ENCODE results near the gene OR2A14. TPM values are rescaled to one million over a fixed set of nuclear protein-coding genes. Genes with fewer than 3 reads are reported as not detected.
"Not testable (repeated sequence)": the region's sequence is repeated elsewhere in the genome, so short reads cannot be mapped to it uniquely, and the experiment has no call there.

Gene OR2A14
- total RNA-seq, 4 donors from 2014 or later = not detected

- DNase-seq (no peak), ATAC-seq (no peak)
- Histone ChIP-seq H3K27ac (no peak within 1 kb of the TSS), H3K4me3 (no peak within 1 kb of the TSS), H3K36me3 (no peaks in the 10 kb centered on the region), H3K4me1 (no peaks in the 10 kb centered on the region), H3K27me3 (no peaks in the 10 kb centered on the region), H3K9me3 (no peaks in the 10 kb centered on the region)
- in situ Hi-C loops (cut with MboI; ENCODE audit: low sequenced_read_pairs in 4 of 4) (no loop called here), intact Hi-C loops (cut with DNase I; ENCODE audit: low total_unique reads) (no loop called here)
- TF ChIP-seq POLR2A (IDR thresholded peaks at IDR 0.05) = no peak
- TF ChIP-seq CTCF (IDR thresholded peaks at IDR 0.05 in 4 of 5, conservative IDR thresholded peaks at IDR 0.05 in 1 of 5) = no peak
Observed at GRCh38 chr7:144109283-144109682, 13.7 kb upstream of the OR2A14 start, which contains the start of gene OR2A2. OR2A2 (plus strand) TSS chr7:144109583; CDS start chr7:144109583, 0 bp downstream.

GRCh38 chr7:144110272-144110671 is 12.7 kb upstream of the OR2A14 start:
- Histone ChIP-seq H3K27ac (no peak overlapping the region), H3K4me3 (no peak overlapping the region), H3K27me3 (no peaks in the 10 kb centered on the region), H3K36me3 (no peaks in the 10 kb centered on the region), H3K9me3 (no peaks in the 10 kb centered on the region), H3K4me1 (no peaks in the 10 kb centered on the region)
- TF ChIP-seq CTCF (IDR thresholded peaks at IDR 0.05 in 4 of 5, conservative IDR thresholded peaks at IDR 0.05 in 1 of 5) (no peak), POLR2A (IDR thresholded peaks at IDR 0.05) (no peak)
- intact Hi-C loops (cut with DNase I; ENCODE audit: low total_unique reads) = no loop called here
- ATAC-seq (no peak), DNase-seq (no peak)
- in situ Hi-C loops (cut with MboI; ENCODE audit: low sequenced_read_pairs in 4 of 4) = no loop called here

GRCh38 chr7:144113651-144114050 is 9.3 kb upstream of the OR2A14 start:
- Histone ChIP-seq H3K27me3 (no peaks in the 10 kb centered on the region), H3K4me1 (no peaks in the 10 kb centered on the region), H3K36me3 (no peaks in the 10 kb centered on the region), H3K4me3 (no peak overlapping the region), H3K9me3 (no peaks in the 10 kb centered on the region), H3K27ac (no peak overlapping the region)
- intact Hi-C loops (cut with DNase I; ENCODE audit: low total_unique reads) (no loop called here), in situ Hi-C loops (cut with MboI; ENCODE audit: low sequenced_read_pairs in 4 of 4) (no loop called here)
- TF ChIP-seq POLR2A (IDR thresholded peaks at IDR 0.05) = no peak
- TF ChIP-seq CTCF (IDR thresholded peaks at IDR 0.05 in 4 of 5, conservative IDR thresholded peaks at IDR 0.05 in 1 of 5) = no peak
- no peak for ATAC-seq
- no peak for DNase-seq

GRCh38 chr7:144118341-144118740 is 4.6 kb upstream of the OR2A14 start:
- ATAC-seq (no peak), DNase-seq (no peak)
- in situ Hi-C loops (cut with MboI; ENCODE audit: low sequenced_read_pairs in 4 of 4) = no loop called here
- H3K27ac ChIP-seq = no peak overlapping the region
- no peaks in the 10 kb centered on the region for H3K9me3 ChIP-seq
- H3K4me3 ChIP-seq = no peak overlapping the region
- no peaks in the 10 kb centered on the region for H3K36me3 ChIP-seq
- TF ChIP-seq CTCF (IDR thresholded peaks at IDR 0.05 in 4 of 5, conservative IDR thresholded peaks at IDR 0.05 in 1 of 5) (no peak), POLR2A (IDR thresholded peaks at IDR 0.05) (no peak)
- H3K4me1 ChIP-seq = no peaks in the 10 kb centered on the region
- intact Hi-C loops (cut with DNase I; ENCODE audit: low total_unique reads) = no loop called here
- H3K27me3 ChIP-seq = no peaks in the 10 kb centered on the region

GRCh38 chr7:144127714-144128334 is 4.8 kb downstream of the OR2A14 start:
- Histone ChIP-seq H3K27ac (no peak overlapping the region), H3K4me1 (no peaks in the 10 kb centered on the region), H3K9me3 (no peaks in the 10 kb centered on the region), H3K36me3 (no peaks in the 10 kb centered on the region), H3K27me3 (no peaks in the 10 kb centered on the region), H3K4me3 (no peak overlapping the region)
- intact Hi-C loops (cut with DNase I; ENCODE audit: low total_unique reads) = no loop called here
- DNase-seq (peak; percentile 32 to 69), ATAC-seq (peak; percentile 39 to 66)
- TF ChIP-seq POLR2A (IDR thresholded peaks at IDR 0.05) (no peak), CTCF (IDR thresholded peaks at IDR 0.05 in 4 of 5, conservative IDR thresholded peaks at IDR 0.05 in 1 of 5) (peak; percentile 57 to 79 (median 66))
- in situ Hi-C loops (cut with MboI; ENCODE audit: low sequenced_read_pairs in 4 of 4) = no loop called here

GRCh38 chr7:144129601-144130000 is 6.6 kb downstream of the OR2A14 start:
- H3K4me1 ChIP-seq; ATAC-seq; H3K36me3 ChIP-seq; intact Hi-C loops (cut with DNase I; ENCODE audit: low total_unique reads); H3K27ac ChIP-seq; H3K27me3 ChIP-seq; H3K9me3 ChIP-seq; in situ Hi-C loops (cut with MboI; ENCODE audit: low sequenced_read_pairs in 4 of 4); DNase-seq; H3K4me3 ChIP-seq: not testable (repeated sequence)
